IMR-90 (cell line): ENCODE measurements around the gene TTC7B. TPM values are rescaled to one million over a fixed set of nuclear protein-coding genes. Genes with fewer than 3 reads are reported as not detected.

Experiments used
- ATAC-seq: fragments of 200-7000 bp; cut with Tn5 transposase; 2 replicates; pipeline ENCODE4 v1.9.1; 2020; ENCODE audit warnings: low read depth, mild to moderate bottlenecking, moderate library complexity
- BruUV-seq: library from RNA; stranded (reverse); fragments of 400-500 nt; replicated peaks from 2 replicates; lab custom pipeline; 2021; lab: Mats Ljungman, UMichigan
- CTCF ChIA-PET: fragments of 300-600 bp; formaldehyde crosslinking; extraction: SDS; loops from one replicate; lab custom pipeline; 2021; ENCODE audit warnings: antibody characterized with exemption; lab: Yijun Ruan, JAX
- POLR2A ChIA-PET: fragments of 300-600 bp; sonication (Branson Sonifier 250); formaldehyde crosslinking; loops from one replicate; lab custom pipeline; 2022; ENCODE audit warnings: antibody characterized with exemption; ENCODE audit not compliant: unreplicated experiment; lab: Charles Lee
- DNase-seq: peaks from one replicate; pipeline ENCODE4 v3.0.0; 2013
- H2AFZ ChIP-seq: replicated peaks from 2 replicates; pipeline ENCODE3; 2013; ENCODE audit warnings: low read length, mild to moderate bottlenecking; ENCODE audit not compliant: poor library complexity
- H2AK5ac ChIP-seq: 2 replicates; pipeline ENCODE4 v1.6.1; 2013; ENCODE audit warnings: low read depth, low read length, inconsistent platforms
- H2AK9ac ChIP-seq: replicated peaks from 2 replicates; pipeline ENCODE3; 2013; ENCODE audit warnings: mild to moderate bottlenecking, low read depth, low read length, moderate library complexity; ENCODE audit not compliant: poor library complexity
- H2BK120ac ChIP-seq: 2 replicates; pipeline ENCODE4 v1.6.1; 2013; ENCODE audit warnings: low read depth, low read length, inconsistent platforms
- H2BK15ac ChIP-seq: 3 replicates; pipeline ENCODE4 v1.6.1; 2013; ENCODE audit warnings: low read depth, low read length, inconsistent platforms
- H2BK20ac ChIP-seq: 2 replicates; pipeline ENCODE4 v1.6.1; 2013; ENCODE audit warnings: low read depth, mild to moderate bottlenecking, inconsistent platforms, low read length, moderate library complexity
- H2BK5ac ChIP-seq: 2 replicates; pipeline ENCODE4 v1.6.1; 2013; ENCODE audit warnings: mild to moderate bottlenecking, low read depth, low read length, inconsistent platforms; ENCODE audit not compliant: poor library complexity, severe bottlenecking
- H3K14ac ChIP-seq: replicated peaks from 2 replicates; pipeline ENCODE4 v1.6.1; 2013; ENCODE audit warnings: low read depth, low read length, inconsistent platforms
- H3K18ac ChIP-seq: 2 replicates; pipeline ENCODE4 v1.6.1; 2013; ENCODE audit warnings: low read depth, low read length, control low read depth
- H3K23ac ChIP-seq: 2 replicates; pipeline ENCODE4 v1.6.1; 2013; ENCODE audit warnings: low read depth, low read length, inconsistent platforms
- H3K27ac ChIP-seq: 2 replicates; pipeline ENCODE4 v1.5.1; 2013; ENCODE audit warnings: mild to moderate bottlenecking, control low read depth, low read length; ENCODE audit not compliant: insufficient read depth
- H3K27me3 ChIP-seq: 2 replicates; pipeline ENCODE4 v1.6.1; 2013; ENCODE audit warnings: low read length; ENCODE audit not compliant: control insufficient read depth, insufficient read depth
- H3K36me3 ChIP-seq: 2 replicates; pipeline ENCODE4 v1.6.1; 2013; ENCODE audit warnings: low read length, mixed read lengths; ENCODE audit not compliant: control insufficient read depth, insufficient read depth
- H3K4ac ChIP-seq: 2 replicates; pipeline ENCODE4 v1.6.1; 2013; ENCODE audit warnings: low read depth, low read length, inconsistent platforms
- H3K4me1 ChIP-seq: 2 replicates; pipeline ENCODE4 v1.6.1; 2013; ENCODE audit warnings: low read length, mixed read lengths; ENCODE audit not compliant: control insufficient read depth, insufficient read depth
- H3K4me2 ChIP-seq: 2 replicates; pipeline ENCODE4 v1.6.1; 2013; ENCODE audit warnings: low read depth, mild to moderate bottlenecking, control low read depth, low read length, moderate library complexity
- H3K4me3 ChIP-seq: 2 replicates; pipeline ENCODE4 v1.5.1; 2013; ENCODE audit warnings: low read depth, mild to moderate bottlenecking, control low read depth, low read length, moderate library complexity; ENCODE audit not compliant: insufficient read depth
- H3K56ac ChIP-seq: 2 replicates; pipeline ENCODE4 v1.6.1; 2013; ENCODE audit warnings: low read length, inconsistent platforms; ENCODE audit not compliant: insufficient read depth; ENCODE audit errors: extremely low read depth
- H3K79me1 ChIP-seq, 2 experiments: 2 replicates each; pipeline ENCODE4 v1.6.1; 2013; ENCODE audit warnings: low read length in 2 of 2, inconsistent platforms in 1 of 2, low read depth in 1 of 2
- H3K9ac ChIP-seq: 2 replicates; pipeline ENCODE4 v1.6.1; 2013; ENCODE audit warnings: low read depth, low read length, control low read depth
- H3K9me1 ChIP-seq: 2 replicates; pipeline ENCODE4 v1.6.1; 2013; ENCODE audit warnings: low read length, inconsistent platforms; ENCODE audit not compliant: insufficient read depth
- H3K9me3 ChIP-seq: 2 replicates; pipeline ENCODE4 v1.6.1; 2013; ENCODE audit warnings: low read length; ENCODE audit not compliant: control insufficient read depth, insufficient read depth
- H4K20me1 ChIP-seq: 2 replicates; pipeline ENCODE4 v1.6.1; 2013; ENCODE audit warnings: low read length, inconsistent platforms; ENCODE audit not compliant: insufficient read depth
- H4K5ac ChIP-seq: 2 replicates; pipeline ENCODE4 v1.6.1; 2013; ENCODE audit warnings: mild to moderate bottlenecking, low read depth, low read length, control low read depth
- H4K8ac ChIP-seq, 2 experiments: 2 replicates each; pipeline ENCODE4 v1.6.1; 2013; ENCODE audit warnings: low read depth in 2 of 2, low read length in 2 of 2, control low read depth in 1 of 2, inconsistent platforms in 1 of 2
- H4K91ac ChIP-seq: 2 replicates; pipeline ENCODE4 v1.6.1; 2013; ENCODE audit warnings: low read depth, low read length, inconsistent platforms; ENCODE audit not compliant: insufficient read depth
- ELK1 ChIP-seq: fragments of 150-350 bp; IDR thresholded peaks from 2 replicates; pipeline ENCODE4 v1.6.1; 2016; ENCODE audit warnings: low read depth, mild to moderate bottlenecking, low read length, moderate library complexity, borderline replicate concordance
- FOS ChIP-seq: fragments of 150-350 bp; IDR thresholded peaks from 2 replicates; pipeline ENCODE4 v1.6.1; 2016; ENCODE audit warnings: low read depth, low read length
- RCOR1 ChIP-seq: IDR thresholded peaks from 2 replicates; pipeline ENCODE4 v1.6.1; 2012; ENCODE audit warnings: mild to moderate bottlenecking, low read length, improper control_type of control experiment; ENCODE audit not compliant: insufficient replicate concordance
- USF2 ChIP-seq: fragments of 150-350 bp; IDR thresholded peaks from 2 replicates; pipeline ENCODE4 v1.6.1; 2017; ENCODE audit warnings: mild to moderate bottlenecking, antibody characterized with exemption, low read length, low read depth
- WGBS, 2 experiments: methylation state at CpG; one replicate each; pipeline versions ENCODE4 v1.1.5 to v1.1.7; 2013; ENCODE audit warnings: missing lambda C conversion rate in 2 of 2; ENCODE audit not compliant: insufficient read length in 1 of 2; ENCODE audit errors: extremely low coverage in 2 of 2; 5-methylcytosine and 5-hydroxymethylcytosine counted together
- dilution Hi-C: fragments of 300-500 bp; cut with HindIII; formaldehyde crosslinking; loops from one replicate; pipeline ENCODE4 v1.14.3; 2018; ENCODE audit warnings: low sequenced_read_pairs; ENCODE audit not compliant: unreplicated experiment
- in situ Hi-C: fragments of 300-500 bp; cut with MboI; formaldehyde crosslinking; loops from 3 replicates; pipeline ENCODE4 v1.14.3; 2019; ENCODE audit warnings: low sequenced_read_pairs, inconsistent platforms, mixed read lengths
- intact Hi-C: fragments of 100-400 bp; cut with micrococcal nuclease; formaldehyde crosslinking; loops from 2 replicates; pipeline ENCODE4 v1.10.0; 2022
- polyA plus RNA-seq, 3 experiments: library from polyadenylated mRNA; depleted of rRNA; stranded (reverse); fragments of >200 nt; gene quantifications; 2 replicates each; pipeline ENCODE4 v1.2.3, GENCODE V29; 2012; ENCODE audit warnings: low replicate concordance in 1 of 3
- total RNA-seq: library from RNA; depleted of rRNA; stranded (reverse); fragments of >200 nt; gene quantifications from 2 replicates; pipeline ENCODE4 v1.2.3, GENCODE V29; 2012

Gene TTC7B
- total and polyA plus RNA-seq, 2 of the 4 experiments (the other 2 are of a cell fraction): 18.1 to 35.3 TPM

- Histone ChIP-seq H4K91ac (no peak overlapping the region), H3K9me1 (peaks cover 9% of the 10 kb centered on the region), H3K14ac (no peak overlapping the region), H2BK15ac (no peak overlapping the region), H3K4me2 (no peak overlapping the region), H3K4me3 (no peak overlapping the region), H3K9me3 (no peaks in the 10 kb centered on the region), H3K23ac (no peak overlapping the region), H2BK120ac (no peak overlapping the region), H4K5ac (no peak overlapping the region), H2AFZ (no peak overlapping the region), H3K4ac (no peak overlapping the region), H3K56ac (no peak overlapping the region), H3K79me1 (peaks cover 5 to 8% of the 10 kb centered on the region in 2 experiments; a peak in 2 of 4 replicates), H3K27me3 (no peaks in the 10 kb centered on the region), H4K8ac (no peak overlapping the region), H4K20me1 (no peaks in the 10 kb centered on the region), H3K9ac (no peak overlapping the region), H2AK9ac (no peak overlapping the region), H3K18ac (no peak overlapping the region), H2AK5ac (no peak overlapping the region; the same call in 1 of the 2 replicates), H3K4me1 (peaks cover 8% of the 10 kb centered on the region), H3K27ac (no peak overlapping the region), H2BK5ac (no peak overlapping the region), H2BK20ac (no peak overlapping the region), H3K36me3 (peaks cover 7% of the 10 kb centered on the region)
- no peak for ATAC-seq
- in situ Hi-C loops (no loop called here), dilution Hi-C loops (no loop called here), intact Hi-C loops (no loop called here)
- no peak for TF ChIP-seq USF2
- TF ChIP-seq RCOR1: no peak
- no peak for TF ChIP-seq ELK1
- no peak for TF ChIP-seq FOS
- no peak for DNase-seq
- no CpG with 5 or more reads among the region's 10 CpGs for WGBS, 2 experiments
- CTCF ChIA-PET: no interaction called here
- POLR2A ChIA-PET: no interaction called here
- no TSS peak for BruUV-seq
Measured at GRCh38 chr14:90671382-90672234, 144.6 kb downstream of the TTC7B start.
